WTC11 (cell line): ENCODE measurements around the gene GOLGA6L2.

Source experiments
- CREB1 ChIP-seq: sonication (generic); formaldehyde crosslinking; IDR thresholded peaks from 2 replicates; pipeline ENCODE4 v1.8.0; 2023; ENCODE audit warnings: mild to moderate bottlenecking, missing genetic modification reagents
- CTCF ChIP-seq: fragments of 200-600 bp; IDR thresholded peaks from 2 replicates; pipeline ENCODE4 v1.8.0; 2022; ENCODE audit warnings: antibody characterized with exemption

- TF ChIP-seq CREB1 (CRISPR knock-in tag), result no peak
- no peak for TF ChIP-seq CTCF
These were observed 35.2 kb downstream of the GOLGA6L2 start for GRCh38 chr15:23411841-23412240.
